Left ventricle myocardium inferior (tissue), 1 donor: ENCODE results near the gene MRPS24. TPM values are rescaled to one million over a fixed set of nuclear protein-coding genes. Genes with fewer than 3 reads are reported as not detected.
A peak's percentile ranks its signal among the peaks of the same experiment; 100 is the strongest.

Experiments used
- DNase-seq: peaks from one replicate; pipeline ENCODE4 v3.0.0-alpha.2; 2020
- H3K27ac ChIP-seq: fragments of 200-600 bp; replicated peaks from 2 replicates; pipeline ENCODE4 v1.8.0; 2021
- H3K27me3 ChIP-seq: fragments of 200-600 bp; 2 replicates; pipeline ENCODE4 v1.8.0; 2021; ENCODE audit warnings: low read depth
- H3K36me3 ChIP-seq: fragments of 200-600 bp; 2 replicates; pipeline ENCODE4 v1.8.0; 2021
- H3K4me1 ChIP-seq: fragments of 200-600 bp; 2 replicates; pipeline ENCODE4 v1.8.0; 2021
- H3K4me3 ChIP-seq: fragments of 200-600 bp; 2 replicates; pipeline ENCODE4 v1.8.0; 2021; ENCODE audit warnings: mild to moderate bottlenecking, moderate library complexity
- H3K9me3 ChIP-seq: fragments of 200-600 bp; replicated peaks from 2 replicates; pipeline ENCODE4 v1.8.0; 2021
- CTCF ChIP-seq: fragments of 200-600 bp; IDR thresholded peaks from 2 replicates; pipeline ENCODE4 v1.8.0; 2021; ENCODE audit warnings: antibody characterized with exemption, mild to moderate bottlenecking, borderline replicate concordance
- intact Hi-C: fragments of 100-400 bp; cut with micrococcal nuclease; formaldehyde crosslinking; loops from one replicate; pipeline ENCODE4 v1.11.0; 2022
- total RNA-seq: library from RNA; stranded (reverse); fragmentation: NEBNext Ultra II Directional; extraction: Animal tissue kit (Norgen Biotek cat#: 25700); gene quantifications from one replicate; pipeline ENCODE4 v1.2.1, GENCODE V29; 2021
- donor health status: DM: no; HTN: yes; CAD: no; lungs with severe emphysema.

Gene MRPS24
- total RNA-seq, 1 donor from 2014 or later, result 167 TPM

- DNase-seq, result no peak
- TF ChIP-seq CTCF, result no peak
- no peaks in the 10 kb centered on the region for H3K27me3 ChIP-seq
- H3K4me1 ChIP-seq, result peaks cover 54% of the 10 kb centered on the region
- H3K36me3 ChIP-seq, result peaks cover 61% of the 10 kb centered on the region
- H3K4me3 ChIP-seq, result no peak overlapping the region
- H3K9me3 ChIP-seq, result no peaks in the 10 kb centered on the region
- H3K27ac ChIP-seq, result no peak overlapping the region
- intact Hi-C loops, result no loop called here
Observed at GRCh38 chr7:43876241-43876640, 6.9 kb upstream of the MRPS24 start.

GRCh38 chr7:43873300-43873699 is 4.0 kb upstream of the MRPS24 start:
- no peak for TF ChIP-seq CTCF

GRCh38 chr7:43872406-43873110 is 3.2 kb upstream of the MRPS24 start:
- Histone ChIP-seq H3K4me3 (no peak overlapping the region), H3K27me3 (no peaks in the 10 kb centered on the region), H3K9me3 (no peaks in the 10 kb centered on the region), H3K27ac (peak overlapping the region; percentile 45), H3K36me3 (peaks cover 31% of the 10 kb centered on the region), H3K4me1 (peaks cover 56% of the 10 kb centered on the region)
- TF ChIP-seq CTCF, result no peak
- DNase-seq, result no peak
- intact Hi-C loops, result no loop called here

More at GRCh38 chr7:43873300-43873699, 4.0 kb upstream of the MRPS24 start:
- peak; percentile 46 for DNase-seq
- H3K27me3 ChIP-seq, result no peaks in the 10 kb centered on the region
- intact Hi-C loops, result no loop called here
- peak overlapping the region; percentile 44 for H3K27ac ChIP-seq
- no peaks in the 10 kb centered on the region for H3K9me3 ChIP-seq
- H3K36me3 ChIP-seq, result peaks cover 33% of the 10 kb centered on the region
- peaks cover 58% of the 10 kb centered on the region for H3K4me1 ChIP-seq
- H3K4me3 ChIP-seq, result no peak overlapping the region

- H3K27ac ChIP-seq, result no peak overlapping the region
- TF ChIP-seq CTCF, result no peak
- no peaks in the 10 kb centered on the region for H3K9me3 ChIP-seq
- H3K36me3 ChIP-seq, result peaks cover 31% of the 10 kb centered on the region
- H3K27me3 ChIP-seq, result no peaks in the 10 kb centered on the region
- no peak for DNase-seq
- intact Hi-C loops, result no loop called here
- peaks cover 47% of the 10 kb centered on the region for H3K4me1 ChIP-seq
- H3K4me3 ChIP-seq, result no peak overlapping the region
Observed at GRCh38 chr7:43871064-43871463, 1.7 kb upstream of the MRPS24 start.

GRCh38 chr7:43870316-43870715 is 999 bp upstream of the MRPS24 start:
- Histone ChIP-seq H3K9me3 (no peaks in the 10 kb centered on the region), H3K4me1 (peaks cover 47% of the 10 kb centered on the region), H3K27ac (peak overlapping the region; percentile 86), H3K4me3 (peak overlapping the region; percentile 79), H3K27me3 (no peaks in the 10 kb centered on the region), H3K36me3 (peaks cover 31% of the 10 kb centered on the region)
- no peak for TF ChIP-seq CTCF
- intact Hi-C loops, result no loop called here
- DNase-seq, result no peak
